HCT116 (cell line): ENCODE data around the gene MEGF10. TPM values are rescaled to one million over a fixed set of nuclear protein-coding genes. Genes with fewer than 3 reads are reported as not detected.
"Not testable (repeated sequence)": the region's sequence is repeated elsewhere in the genome, so short reads cannot be mapped to it uniquely, and the experiment has no call there.

Experiments
- ATAC-seq: fragments of 200-7000 bp; cut with Tn5 transposase; 2 replicates; pipeline ENCODE4 v1.9.1; 2020; ENCODE audit warnings: mild to moderate bottlenecking, moderate library complexity
- BruUV-seq: library from RNA; stranded (reverse); fragments of 400-500 nt; replicated peaks from 2 replicates; lab custom pipeline; 2021; lab: Mats Ljungman, UMichigan
- CTCF ChIA-PET: fragments of 300-600 bp; sonication (Branson Sonifier 250); formaldehyde crosslinking; loops from one replicate; lab custom pipeline; 2021; ENCODE audit warnings: antibody characterized with exemption; lab: Charles Lee
- POLR2A ChIA-PET: fragments of 300-600, 350-600 bp; sonication (Branson Sonifier 250); formaldehyde crosslinking; loops from one replicate; lab custom pipeline; 2021; ENCODE audit warnings: antibody characterized with exemption; lab: Charles Lee
- RAD21 ChIA-PET, 2 experiments: fragments of 300-600 bp; sonication (Branson Sonifier 250); formaldehyde crosslinking; loops; one replicate each; lab custom pipeline; 2023; ENCODE audit warnings: low total read pairs in 2 of 2; ENCODE audit not compliant: uncharacterized antibody in 2 of 2, unreplicated experiment in 2 of 2, low non-redundant PET in 1 of 2; lab: Charles Lee
- DNase-seq: peaks from one replicate; pipeline ENCODE4 v3.0.0-alpha.2; 2010; ENCODE audit warnings: low read depth, low spot score
- H2AFZ ChIP-seq: fragments of 200-600 bp; shearing (Covaris generic), sonication (generic); 2 replicates; pipeline ENCODE4 v1.6.1; 2017; ENCODE audit warnings: low read depth, mixed run types, mixed read lengths, antibody characterized with exemption, low read length; ENCODE audit not compliant: poor library complexity, severe bottlenecking
- H3K27ac ChIP-seq: 2 replicates; pipeline ENCODE4 v1.5.1; 2012; ENCODE audit warnings: low read depth, low read length
- H3K27me3 ChIP-seq: fragments of 200-600 bp; sonication (generic); 2 replicates; pipeline ENCODE4 v1.6.1; 2016; ENCODE audit warnings: mixed run types, low read length, mixed read lengths; ENCODE audit not compliant: insufficient read depth
- H3K36me3 ChIP-seq, 2 experiments: fragments of 200-500 bp in 1 of 2; fragments of 200-600 bp in 1 of 2; sonication (Bioruptor generic) in 1 of 2; sonication (generic) in 1 of 2; 2 replicates each; pipeline versions ENCODE4 v1.5.1 to v1.6.1; 2014 to 2016; ENCODE audit warnings: low read length in 2 of 2, inconsistent platforms in 1 of 2, mixed read lengths in 1 of 2, mixed run types in 1 of 2; ENCODE audit not compliant: insufficient read depth in 2 of 2, control insufficient read depth in 1 of 2
- H3K4me1 ChIP-seq, 2 experiments: fragments of 200-600 bp in 1 of 2; sonication (generic) in 1 of 2; 2 replicates each; pipeline versions ENCODE4 v1.5.1 to v1.6.1; 2012 to 2017; ENCODE audit warnings: low read length in 2 of 2, inconsistent platforms in 1 of 2, mild to moderate bottlenecking in 1 of 2, mixed read lengths in 1 of 2, mixed run types in 1 of 2, moderate library complexity in 1 of 2; ENCODE audit not compliant: insufficient read depth in 2 of 2, control insufficient read depth in 1 of 2
- H3K4me2 ChIP-seq: fragments of 200-600 bp; sonication (generic); 2 replicates; pipeline ENCODE4 v1.6.1; 2017; ENCODE audit warnings: mixed run types, low read length, mixed read lengths
- H3K4me3 ChIP-seq, 2 experiments: fragments of 200-600 bp in 1 of 2; sonication (generic) in 1 of 2; replicated peaks in 1 of 2; 2 replicates each; pipeline ENCODE4 v1.5.1; 2011 to 2016; ENCODE audit warnings: low read length in 2 of 2, control low read depth in 1 of 2, low read depth in 1 of 2, mild to moderate bottlenecking in 1 of 2, mixed read lengths in 1 of 2, mixed run types in 1 of 2
- H3K79me2 ChIP-seq: fragments of 200-600 bp; sonication (generic); 2 replicates; pipeline ENCODE4 v1.6.1; 2017; ENCODE audit warnings: mild to moderate bottlenecking, mixed run types, low read length, moderate library complexity, mixed read lengths; ENCODE audit not compliant: insufficient read depth
- H3K9ac ChIP-seq: fragments of 200-600 bp; sonication (generic); 2 replicates; pipeline ENCODE4 v1.6.1; 2016; ENCODE audit warnings: low read length, mixed read lengths
- H3K9me2 ChIP-seq: fragments of 200-600 bp; sonication (generic), shearing (Covaris generic); 2 replicates; pipeline ENCODE4 v1.6.1; 2017; ENCODE audit warnings: mixed run types, mild to moderate bottlenecking, moderate library complexity; ENCODE audit not compliant: insufficient read depth
- H3K9me3 ChIP-seq, 2 experiments: fragments of 200-500 bp in 1 of 2; fragments of 200-600 bp in 1 of 2; sonication (Bioruptor generic) in 1 of 2; sonication (generic) in 1 of 2; 2 replicates each; pipeline ENCODE4 v1.6.1; 2014 to 2017; ENCODE audit warnings: low read length in 2 of 2, mixed read lengths in 2 of 2, inconsistent platforms in 1 of 2, low read depth in 1 of 2, mild to moderate bottlenecking in 1 of 2, mixed run types in 1 of 2, moderate library complexity in 1 of 2; ENCODE audit not compliant: control insufficient read depth in 1 of 2, insufficient read depth in 1 of 2
- H4K20me1 ChIP-seq: fragments of 200-600 bp; sonication (generic), shearing (Covaris generic); 2 replicates; pipeline ENCODE4 v1.6.1; 2017; ENCODE audit warnings: mixed run types, mild to moderate bottlenecking, moderate library complexity; ENCODE audit not compliant: insufficient read depth
- CBX3 ChIP-seq: IDR thresholded peaks from 2 replicates; pipeline ENCODE4 v1.6.1; 2012; ENCODE audit warnings: low read depth
- MAX ChIP-seq: IDR thresholded peaks from 2 replicates; pipeline ENCODE4 v1.6.1; 2012
- POLR2A ChIP-seq: IDR thresholded peaks from 2 replicates; pipeline ENCODE4 v1.7.0; 2011; ENCODE audit warnings: borderline replicate concordance; ENCODE audit not compliant: insufficient read depth, insufficient read length; ENCODE audit errors: extremely low read depth
- ZFX ChIP-seq: fragments of 450-650 bp; IDR thresholded peaks from 2 replicates; pipeline ENCODE4 v1.6.1; 2017
- intact Hi-C: fragments of 100-400 bp; cut with micrococcal nuclease; formaldehyde crosslinking; loops from 2 replicates; pipeline ENCODE4 v1.10.0; 2022
- total RNA-seq: library from RNA; stranded (reverse); gene quantifications from one replicate; pipeline ENCODE4 v1.2.1, GENCODE V29; 2021; ENCODE audit not compliant: unreplicated experiment

MEGF10 gene
- total RNA-seq, 1 experiment from 2014 or later: 0.02 TPM

GRCh38 chr5:127316011-127316410 lies 25.4 kb downstream of the MEGF10 start:
- Histone ChIP-seq H3K27me3 (no peaks in the 10 kb centered on the region), H3K4me1 (peaks cover 0 to 8% of the 10 kb centered on the region in 2 experiments; a peak in 1 of 4 replicates), H3K9ac (no peak overlapping the region), H3K27ac (no peak overlapping the region), H3K4me2 (no peak overlapping the region), H3K9me2 (no peaks in the 10 kb centered on the region), H3K79me2 (no peaks in the 10 kb centered on the region), H3K36me3 (no peaks in the 10 kb centered on the region), H2AFZ (no peak overlapping the region), H4K20me1 (no peaks in the 10 kb centered on the region), H3K4me3 (no peak overlapping the region), H3K9me3 (no peaks in the 10 kb centered on the region)
- ChIA-PET POLR2A (no interaction called here), RAD21 (no interaction called here), CTCF (no interaction called here)
- DNase-seq (no peak), ATAC-seq (no peak)
- BruUV-seq: no TSS peak
- intact Hi-C loops: loop anchor here (10.0 kb wide), 1 partner anchor 281 kb away; the partner anchor contains the start of gene MARCHF3
- TF ChIP-seq MAX: no peak
- no peak for TF ChIP-seq CBX3
- no peak for TF ChIP-seq ZFX
- no peak for TF ChIP-seq POLR2A

GRCh38 chr5:127317385-127317784 lies 26.8 kb downstream of the MEGF10 start:
- POLR2A ChIA-PET, H3K27me3 ChIP-seq, H3K36me3 ChIP-seq, H3K27ac ChIP-seq, H3K9ac ChIP-seq, BruUV-seq, DNase-seq, H3K4me3 ChIP-seq, H2AFZ ChIP-seq, RAD21 ChIA-PET, CTCF ChIA-PET, H3K4me2 ChIP-seq, H3K4me1 ChIP-seq, H3K9me2 ChIP-seq, H4K20me1 ChIP-seq, ATAC-seq, H3K79me2 ChIP-seq, H3K9me3 ChIP-seq: not testable (repeated sequence)
- intact Hi-C loops: loop anchor here (10.0 kb wide), 1 partner anchor 283 kb away; the partner anchor contains the start of gene MARCHF3
